ENCODE data around the gene TALDO1.
A peak's percentile ranks its signal among the peaks of the same experiment; 100 is the strongest.

The TALDO1 gene

GRCh38 chr11:702462-703461, 44.5 kb upstream of the TALDO1 start:
- DNase-seq (ENCODE audit: low read depth), result no peak
- no peak overlapping the region for H3K4me3 ChIP-seq (ENCODE audit: low read length)
- TF ChIP-seq, protein P1, sequence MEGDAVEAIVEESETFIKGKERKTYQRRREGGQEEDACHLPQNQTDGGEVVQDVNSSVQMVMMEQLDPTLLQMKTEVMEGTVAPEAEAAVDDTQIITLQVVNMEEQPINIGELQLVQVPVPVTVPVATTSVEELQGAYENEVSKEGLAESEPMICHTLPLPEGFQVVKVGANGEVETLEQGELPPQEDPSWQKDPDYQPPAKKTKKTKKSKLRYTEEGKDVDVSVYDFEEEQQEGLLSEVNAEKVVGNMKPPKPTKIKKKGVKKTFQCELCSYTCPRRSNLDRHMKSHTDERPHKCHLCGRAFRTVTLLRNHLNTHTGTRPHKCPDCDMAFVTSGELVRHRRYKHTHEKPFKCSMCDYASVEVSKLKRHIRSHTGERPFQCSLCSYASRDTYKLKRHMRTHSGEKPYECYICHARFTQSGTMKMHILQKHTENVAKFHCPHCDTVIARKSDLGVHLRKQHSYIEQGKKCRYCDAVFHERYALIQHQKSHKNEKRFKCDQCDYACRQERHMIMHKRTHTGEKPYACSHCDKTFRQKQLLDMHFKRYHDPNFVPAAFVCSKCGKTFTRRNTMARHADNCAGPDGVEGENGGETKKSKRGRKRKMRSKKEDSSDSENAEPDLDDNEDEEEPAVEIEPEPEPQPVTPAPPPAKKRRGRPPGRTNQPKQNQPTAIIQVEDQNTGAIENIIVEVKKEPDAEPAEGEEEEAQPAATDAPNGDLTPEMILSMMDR (conservative IDR thresholded peaks at IDR 0.05; ENCODE audit: low read depth, low read length), result no peak

DNA sequence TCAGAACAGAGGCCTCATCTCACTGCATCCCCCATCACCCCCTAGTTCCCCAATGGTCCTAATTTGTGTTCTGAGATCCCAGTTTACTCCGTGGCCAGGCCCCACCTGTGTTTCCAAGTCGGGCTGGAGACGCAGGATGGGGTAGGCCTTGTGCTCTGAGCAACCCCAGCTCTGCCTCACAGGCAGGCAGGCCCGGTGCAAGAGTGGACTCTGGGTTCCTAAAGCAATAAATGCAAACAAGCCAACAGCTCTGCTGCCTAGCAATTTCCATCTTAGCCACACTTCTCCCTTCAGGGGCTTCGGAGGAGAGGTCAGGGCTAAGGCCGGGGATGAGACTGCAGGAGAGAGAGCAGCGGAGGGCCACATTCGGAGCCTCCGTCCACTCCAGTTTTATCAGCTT, 43.8 kb upstream of the TALDO1 start:
- TF ChIP-seq, protein P1 (conservative IDR thresholded peaks at IDR 0.05; ENCODE audit: low read depth, low read length), result no peak
- DNase-seq (ENCODE audit: low read depth), result no peak
- no peak overlapping the region for H3K4me3 ChIP-seq (ENCODE audit: low read length)

- no peak overlapping the region for H3K4me3 ChIP-seq (ENCODE audit: low read length)
- DNase-seq (ENCODE audit: low read depth), result no peak
- TF ChIP-seq, protein P1 (conservative IDR thresholded peaks at IDR 0.05; ENCODE audit: low read depth, low read length), result no peak
These were observed 43.0 kb upstream of the TALDO1 start for GRCh38 chr11:704228-704674.

- peak overlapping the region; percentile 6 for H3K4me3 ChIP-seq (ENCODE audit: low read length)
- DNase-seq (ENCODE audit: low read depth), result no peak
- TF ChIP-seq, protein P1 (conservative IDR thresholded peaks at IDR 0.05; ENCODE audit: low read depth, low read length), result no peak
These were observed 42.3 kb upstream of the TALDO1 start for GRCh38 chr11:704781-705645.

DNA sequence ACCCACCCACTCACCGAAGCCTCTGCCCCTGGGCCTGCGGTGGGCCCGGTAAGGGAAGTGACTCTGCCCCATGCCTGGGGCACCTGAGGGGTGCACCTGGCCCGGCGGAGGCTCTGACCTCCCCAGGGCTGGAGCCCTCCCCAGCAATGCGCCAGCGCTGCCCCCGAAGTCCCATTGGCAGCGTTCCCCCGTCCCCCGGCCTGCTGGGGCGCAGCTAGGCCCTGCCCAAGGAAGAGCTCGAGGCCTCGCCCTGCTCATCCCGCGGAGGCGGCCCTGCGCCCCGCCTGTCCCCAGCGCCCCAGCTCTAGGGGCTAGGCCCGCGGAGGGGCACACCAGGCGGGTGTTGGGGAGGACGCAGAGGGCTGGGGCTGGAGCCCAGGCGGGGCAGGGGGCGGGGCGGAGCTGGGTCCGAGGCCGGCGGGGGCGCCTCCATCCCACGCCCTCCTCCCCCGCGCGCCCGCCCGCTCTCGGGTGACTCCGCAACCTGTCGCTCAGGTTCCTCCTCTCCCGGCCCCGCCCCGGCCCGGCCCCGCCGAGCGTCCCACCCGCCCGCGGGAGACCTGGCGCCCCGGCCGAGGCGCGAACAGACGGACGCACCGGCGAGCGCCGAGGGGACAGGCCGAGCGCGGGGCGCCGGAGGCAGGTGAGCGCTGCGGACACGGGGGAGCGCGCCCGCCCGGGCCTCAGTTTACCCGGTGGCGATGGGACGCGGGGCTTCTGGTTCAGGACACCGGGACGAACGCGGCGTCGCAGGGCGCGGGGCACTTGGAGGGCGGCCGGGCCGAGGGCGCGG, 41.4 kb upstream of the TALDO1 start, which contains the start of gene EPS8L2:
Gene EPS8L2 (plus strand): TSS at position 586 of the 793 bp plus-strand sequence. CDS start 3,177 bp downstream, outside the sequence.
- TF ChIP-seq, protein P1 (conservative IDR thresholded peaks at IDR 0.05; ENCODE audit: low read depth, low read length), result no peak
- DNase-seq (ENCODE audit: low read depth), result no peak

GRCh38 chr11:706439-706956, 40.8 kb upstream of the TALDO1 start:
- peak overlapping the region; percentile 73 for H3K4me3 ChIP-seq (ENCODE audit: low read length)
- DNase-seq (ENCODE audit: low read depth), result no peak
- TF ChIP-seq, protein P1 (conservative IDR thresholded peaks at IDR 0.05; ENCODE audit: low read depth, low read length), result no peak

More for the DNA sequence above, 41.4 kb upstream of the TALDO1 start, which contains the start of gene EPS8L2:
- H3K4me3 ChIP-seq (ENCODE audit: low read length), result peak within 1 kb of the TSS; percentile 73
